K562 (cell line): ENCODE data around the gene TESK1. TPM values are rescaled to one million over a fixed set of nuclear protein-coding genes. Genes with fewer than 3 reads are reported as not detected.

Source experiments
- ATAC-seq: fragments of 200-7000 bp; cut with Tn5 transposase; 3 replicates; pipeline ENCODE4 v1.9.1; 2020; ENCODE audit warnings: moderate library complexity
- BruUV-seq: library from RNA; stranded (reverse); fragments of 400-500 nt; replicated peaks from 2 replicates; lab custom pipeline; 2021; lab: Mats Ljungman, UMichigan
- CTCF ChIA-PET: fragments of 300-600 bp; formaldehyde crosslinking; extraction: SDS; loops from one replicate; lab custom pipeline; 2021; ENCODE audit warnings: low intra/inter-chr PET ratio; lab: Yijun Ruan, JAX
- POLR2A ChIA-PET: fragments of 300-600, 350-650 bp; sonication (Branson Sonifier 250); formaldehyde crosslinking; extraction: SDS; loops from one replicate; lab custom pipeline; 2021; ENCODE audit warnings: antibody characterized with exemption, inconsistent platforms; lab: Yijun Ruan, JAX
- DNase-seq, 4 experiments: peaks; one replicate each; pipeline versions ENCODE4 v3.0.0 to v3.0.0-alpha.2; 2011 to 2018; ENCODE audit warnings: low spot score in 3 of 4, mixed read lengths in 3 of 4; ENCODE audit errors: extremely low read depth in 1 of 4
- FAIRE-seq: peaks from 2 replicates; lab custom pipeline; 2011; peaks lifted over from hg19 to GRCh38; lab: Jason Lieb, UNC
- H2AFZ ChIP-seq: 2 replicates; pipeline ENCODE4 v1.6.0; 2011; ENCODE audit warnings: low read depth, low read length, control low read depth, inconsistent platforms
- H3K27ac ChIP-seq: fragments of 200-600 bp; 3 replicates; pipeline ENCODE4 v1.8.0; 2011; ENCODE audit warnings: low read depth, mild to moderate bottlenecking, control low read depth, inconsistent platforms, low read length, moderate library complexity, mixed read lengths; ENCODE audit errors: extremely low read depth
- H3K27me3 ChIP-seq, 2 experiments: fragments of 300-600 bp in 1 of 2; 2 replicates in 1 of 2; 3 replicates in 1 of 2; pipeline versions ENCODE4 v1.6.0 to v1.8.0; 2011; ENCODE audit warnings: inconsistent platforms in 2 of 2, low read length in 2 of 2, mild to moderate bottlenecking in 1 of 2, mixed read lengths in 1 of 2, moderate library complexity in 1 of 2; ENCODE audit not compliant: control insufficient read depth in 2 of 2, insufficient read depth in 2 of 2
- H3K36me3 ChIP-seq: fragments of 300-600 bp; 3 replicates; pipeline ENCODE4 v1.8.0; 2011; ENCODE audit warnings: mild to moderate bottlenecking, low read length, inconsistent platforms; ENCODE audit not compliant: control insufficient read depth, insufficient read depth
- H3K4me1 ChIP-seq, 2 experiments: fragments of 200-600 bp in 1 of 2; replicated peaks in 1 of 2; 2 replicates in 1 of 2; 3 replicates in 1 of 2; pipeline versions ENCODE4 v1.5.1 to v1.8.0; 2011; ENCODE audit warnings: inconsistent platforms in 2 of 2, low read length in 2 of 2, mild to moderate bottlenecking in 1 of 2, mixed read lengths in 1 of 2, moderate library complexity in 1 of 2; ENCODE audit not compliant: control insufficient read depth in 2 of 2, insufficient read depth in 2 of 2
- H3K4me2 ChIP-seq: 2 replicates; pipeline ENCODE4 v1.6.1; 2011; ENCODE audit warnings: low read length, control low read depth, inconsistent platforms, mixed read lengths; ENCODE audit not compliant: insufficient read depth
- H3K4me3 ChIP-seq: fragments of 200-600 bp; sonication (generic), shearing (Covaris generic); 2 replicates; pipeline ENCODE4 v1.5.1; 2016; ENCODE audit warnings: control low read depth, inconsistent platforms
- H3K79me2 ChIP-seq: fragments of 200-600 bp; 3 replicates; pipeline ENCODE4 v1.8.0; 2011; ENCODE audit warnings: low read length, inconsistent platforms; ENCODE audit not compliant: control insufficient read depth, insufficient read depth
- H3K9ac ChIP-seq, 2 experiments: 2 replicates each; pipeline versions ENCODE4 v1.6.0 to v1.6.1; 2011; ENCODE audit warnings: low read depth in 2 of 2, low read length in 2 of 2, control low read depth in 1 of 2, inconsistent platforms in 1 of 2, mild to moderate bottlenecking in 1 of 2, mixed read lengths in 1 of 2; ENCODE audit not compliant: insufficient read depth in 1 of 2
- H3K9me1 ChIP-seq: one replicate; pipeline ENCODE4 v1.6.0; 2011; ENCODE audit warnings: inconsistent platforms, mild to moderate bottlenecking, low read length, moderate library complexity; ENCODE audit not compliant: control insufficient read depth, insufficient read depth
- H3K9me3 ChIP-seq: replicated peaks from 2 replicates; pipeline ENCODE4 v1.5.1; 2011; ENCODE audit warnings: low read depth, low read length, inconsistent platforms; ENCODE audit not compliant: control insufficient read depth, insufficient read depth
- H4K20me1 ChIP-seq: replicated peaks from 2 replicates; pipeline ENCODE4 v1.6.1; 2011; ENCODE audit warnings: low read length, inconsistent platforms, mixed read lengths; ENCODE audit not compliant: control insufficient read depth, insufficient read depth
- FOSL1 ChIP-seq: fragments of 200-800 bp; sonication (Bioruptor generic); conservative IDR thresholded peaks from 2 replicates; pipeline ENCODE4 v1.6.1; 2016; ENCODE audit warnings: missing genetic modification characterization, missing compliant biosample characterization
- GATAD2B ChIP-seq: fragments of 450-650 bp; IDR thresholded peaks from 2 replicates; pipeline ENCODE4 v1.6.1; 2017; ENCODE audit warnings: mild to moderate bottlenecking, borderline replicate concordance
- KDM1A ChIP-seq, 2 experiments: fragments of 450-650 bp; IDR thresholded peaks; 2 replicates each; pipeline ENCODE4 v1.6.1; 2016; ENCODE audit warnings: mild to moderate bottlenecking in 2 of 2
- MAFF ChIP-seq: IDR thresholded peaks from 2 replicates; pipeline ENCODE4 v1.6.1; 2012; ENCODE audit warnings: low read length, improper control_type of control experiment
- MAFG ChIP-seq: fragments of 450-650 bp; conservative IDR thresholded peaks from 2 replicates; pipeline ENCODE4 v1.6.1; 2016; ENCODE audit warnings: missing genetic modification characterization, missing compliant biosample characterization
- MAFK ChIP-seq: IDR thresholded peaks from 2 replicates; pipeline ENCODE4 v1.6.1; 2011; ENCODE audit warnings: low read length, improper control_type of control experiment
- MCM2 ChIP-seq: fragments of 450-650 bp; IDR thresholded peaks from 2 replicates; pipeline ENCODE4 v1.6.1; 2017; ENCODE audit warnings: low read depth, mild to moderate bottlenecking
- PTTG1 ChIP-seq: fragments of 450-650 bp; IDR thresholded peaks from 2 replicates; pipeline ENCODE4 v1.6.1; 2016; ENCODE audit warnings: low read depth, mild to moderate bottlenecking, missing genetic modification characterization, missing compliant biosample characterization
- ZNF140 ChIP-seq: fragments of 250-450 bp; sonication (Bioruptor Pico); IDR thresholded peaks from 2 replicates; pipeline ENCODE4 v1.8.0; 2021; ENCODE audit warnings: moderate library complexity, mild to moderate bottlenecking, inconsistent platforms
- ZNF146 ChIP-seq: IDR thresholded peaks from one replicate; pipeline ENCODE4 v1.6.1; 2018; ENCODE audit warnings: missing compliant biosample characterization; ENCODE audit not compliant: unreplicated experiment
- ZNF584 ChIP-seq: fragments of 200-800 bp; sonication (Bioruptor generic); IDR thresholded peaks from 2 replicates; pipeline ENCODE4 v1.6.1; 2016; ENCODE audit warnings: low read depth, mild to moderate bottlenecking, missing genetic modification characterization, missing compliant biosample characterization
- WGBS: fragments of 100-300 bp; shearing (Covaris generic); methylation state at CpG from one replicate; pipeline ENCODE4 v1.1.6; 2016; ENCODE audit warnings: low coverage, mixed read lengths; ENCODE audit not compliant: insufficient coverage; ENCODE audit errors: missing lambda C conversion rate; 5-methylcytosine and 5-hydroxymethylcytosine counted together
- in situ Hi-C: fragments of 300-500 bp; cut with MboI; formaldehyde crosslinking; loops from 4 replicates; pipeline ENCODE4 v1.15.0; 2018; ENCODE audit warnings: inconsistent platforms, mixed read lengths
- intact Hi-C: fragments of 100-400 bp; cut with micrococcal nuclease; formaldehyde crosslinking; loops from 2 replicates; pipeline ENCODE4 v1.14.2; 2022
- polyA plus RNA-seq, 8 experiments: library from polyadenylated mRNA; depleted of rRNA in 4 of 8; stranded (reverse) in 5 of 8; unstranded in 3 of 8; fragments of >200 nt; fragmentation: Nextera tagmentation in 2 of 8; fragmentation: Illumina TruSeq in 1 of 8; extraction: Ambion mirVana in 2 of 8; extraction: Trizol in 1 of 8; gene quantifications; 2 replicates each; pipeline versions ENCODE4 v1.2.1 to v1.2.3, GENCODE V29; 2011 to 2014; ENCODE audit warnings: inconsistent platforms in 1 of 8, missing spikeins in 1 of 8
- total RNA-seq, 7 experiments: library from RNA; depleted of rRNA in 6 of 7; stranded (reverse); fragments of >200 nt in 6 of 7; fragmentation: Illumina TruSeq in 2 of 7; extraction: Trizol in 2 of 7; gene quantifications; 2 replicates each; pipeline versions ENCODE4 v1.2.1 to v1.2.3, GENCODE V29; 2011 to 2021; ENCODE audit warnings: low replicate concordance in 1 of 7
- TF ChIP-seq, protein P1 (sequence below): fragments of 450-650 bp; formaldehyde crosslinking; IDR thresholded peaks from 2 replicates; pipeline ENCODE4 v1.4.0; 2020; ENCODE audit warnings: mild to moderate bottlenecking, mixed read lengths

The TESK1 gene
- total and polyA plus RNA-seq, 9 of the 15 experiments (the other 6 are each of a cell fraction or from before 2014, with no cell fraction given) = 0.07 to 10.4 (median 4.1) TPM

DNA sequence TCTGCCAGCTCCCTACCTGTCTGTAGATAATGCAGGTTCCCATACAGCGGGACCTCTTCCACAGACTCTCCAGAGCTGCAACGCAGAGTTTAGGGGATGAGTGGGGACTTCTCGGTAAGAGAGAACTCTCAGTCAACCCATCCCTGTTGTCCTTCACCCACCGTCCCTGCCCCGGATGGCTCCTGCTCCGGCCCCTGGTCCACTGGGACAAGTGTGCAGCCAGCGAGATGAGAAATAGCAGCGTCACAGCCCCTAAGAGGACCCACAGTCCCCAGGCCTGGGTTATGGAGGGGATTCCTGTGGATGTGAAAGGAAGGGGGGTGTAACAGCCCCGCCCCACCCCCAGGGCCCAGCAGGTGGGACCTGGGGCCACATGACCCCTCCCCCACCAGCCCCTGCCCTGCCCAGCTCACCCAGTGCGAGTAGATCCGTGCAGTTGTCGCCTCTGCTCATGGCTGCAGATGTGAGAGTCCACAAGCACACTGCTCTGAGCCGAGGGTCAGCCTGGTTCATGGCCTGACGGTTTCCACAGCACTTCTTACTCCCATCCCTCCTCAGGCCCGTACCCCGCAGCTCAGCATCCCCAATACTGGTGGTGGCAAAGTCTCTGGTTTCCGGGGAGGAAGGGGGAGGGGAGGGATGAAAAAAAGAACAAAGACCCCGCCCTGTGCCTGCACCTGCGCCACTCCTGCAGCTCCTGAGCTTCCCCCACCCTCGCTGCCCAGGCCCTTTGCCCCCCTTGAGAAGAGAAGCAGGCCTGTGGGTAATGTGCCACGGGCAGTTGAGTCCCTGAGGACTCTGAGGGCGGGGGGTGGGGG is 45.5 kb downstream of the TESK1 start, which contains the start of gene SIT1:
SIT1 (minus strand) TSS at position 591 of the 818 bp plus-strand sequence; CDS start at position 513, 78 bp downstream.
- Histone ChIP-seq H3K9ac (peak within 1 kb of the TSS in 1 of 2 experiments; percentile 78; a peak in 2 of 4 replicates), H3K27ac (no peak within 1 kb of the TSS), H3K9me1 (no peaks in the 10 kb centered on the region), H3K4me2 (no peak within 1 kb of the TSS), H2AFZ (peak within 1 kb of the TSS; percentile 55; the same call in 1 of the 2 replicates), H3K27me3 (no peaks in the 10 kb centered on the region), H3K4me3 (no peak within 1 kb of the TSS), H3K36me3 (no peaks in the 10 kb centered on the region), H4K20me1 (no peaks in the 10 kb centered on the region), H3K9me3 (no peaks in the 10 kb centered on the region), H3K4me1 (peaks cover 31 to 32% of the 10 kb centered on the region in 2 experiments), H3K79me2 (no peaks in the 10 kb centered on the region)
- intact Hi-C loops = no loop called here
- ATAC-seq = no peak
- in situ Hi-C loops = no loop called here
- TF ChIP-seq ZNF140 (CRISPR knock-in tag) = no peak
- POLR2A ChIA-PET = interaction anchor here (0.6 to 0.7 kb wide), 3 partner anchors 86 to 1351 kb away, joined by 3 read pairs; no protein-coding TSS in a partner anchor
- no peak for DNase-seq
- CTCF ChIA-PET = no interaction called here
- no peak for FAIRE-seq
- BruUV-seq = no TSS peak
- WGBS = 60% methylated on average over 11 of the region's 22 CpGs

DNA sequence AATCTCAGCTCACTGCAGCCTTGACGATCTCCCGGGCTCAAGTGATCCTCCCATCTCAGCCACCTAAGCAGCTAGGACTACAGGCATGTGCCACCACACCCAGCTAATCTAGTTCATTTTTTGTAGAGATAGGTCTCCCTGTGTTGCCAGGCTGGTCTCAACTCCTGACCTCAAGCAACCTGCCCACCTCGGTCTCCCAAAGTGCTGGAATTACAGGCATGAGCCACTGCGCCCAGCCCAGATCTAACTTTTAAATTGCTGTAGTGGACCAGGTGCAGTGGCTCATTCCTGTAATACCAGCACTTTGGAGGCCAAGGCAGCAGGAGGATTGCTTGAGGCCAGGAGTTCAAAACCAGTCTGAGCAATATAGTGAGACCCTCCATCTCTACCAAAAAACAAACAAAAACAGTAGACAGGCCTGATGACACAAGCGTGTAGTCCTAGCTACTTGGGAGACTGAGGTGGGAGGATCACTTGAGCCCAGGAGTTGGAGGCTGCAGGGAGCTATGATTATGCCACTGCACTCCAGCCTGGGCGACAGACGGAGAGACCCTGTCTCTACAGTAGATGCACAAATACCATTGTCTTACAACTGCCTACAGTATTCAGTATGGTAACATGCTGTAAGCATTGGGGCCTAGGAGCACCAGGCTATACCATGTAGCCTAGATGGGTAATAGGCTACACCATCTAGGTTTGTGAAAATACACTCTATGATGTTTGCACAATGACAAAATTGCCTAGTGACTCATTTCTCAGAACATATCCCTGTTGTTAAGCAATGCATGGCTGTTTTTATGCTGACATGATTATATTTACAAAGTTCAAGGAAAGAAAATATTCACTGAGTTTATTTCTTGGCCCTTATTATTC is 47.1 kb downstream of the TESK1 start:
- Histone ChIP-seq H4K20me1 (no peaks in the 10 kb centered on the region), H3K27ac (no peak overlapping the region), H3K27me3 (no peaks in the 10 kb centered on the region), H2AFZ (no peak overlapping the region), H3K4me1 (peaks cover 24 to 34% of the 10 kb centered on the region in 2 experiments), H3K4me2 (no peak overlapping the region), H3K4me3 (no peak overlapping the region), H3K9me3 (no peaks in the 10 kb centered on the region), H3K9ac (no peak overlapping the region), H3K9me1 (no peaks in the 10 kb centered on the region), H3K79me2 (no peaks in the 10 kb centered on the region), H3K36me3 (no peaks in the 10 kb centered on the region)
- FAIRE-seq (no peak), ATAC-seq (no peak), DNase-seq (no peak)
- CTCF ChIA-PET = no interaction called here
- BruUV-seq = no TSS peak
- intact Hi-C loops = no loop called here
- POLR2A ChIA-PET = interaction anchor here (0.6 to 0.7 kb wide), 3 partner anchors 13 to 807 kb away, joined by 3 read pairs; no protein-coding TSS in a partner anchor
- 54% methylated on average over 5 of the region's 7 CpGs for WGBS
- in situ Hi-C loops = no loop called here
- TF ChIP-seq MAFG = peak; percentile 47
- no peak for TF ChIP-seq ZNF584
- TF ChIP-seq, protein P1, sequence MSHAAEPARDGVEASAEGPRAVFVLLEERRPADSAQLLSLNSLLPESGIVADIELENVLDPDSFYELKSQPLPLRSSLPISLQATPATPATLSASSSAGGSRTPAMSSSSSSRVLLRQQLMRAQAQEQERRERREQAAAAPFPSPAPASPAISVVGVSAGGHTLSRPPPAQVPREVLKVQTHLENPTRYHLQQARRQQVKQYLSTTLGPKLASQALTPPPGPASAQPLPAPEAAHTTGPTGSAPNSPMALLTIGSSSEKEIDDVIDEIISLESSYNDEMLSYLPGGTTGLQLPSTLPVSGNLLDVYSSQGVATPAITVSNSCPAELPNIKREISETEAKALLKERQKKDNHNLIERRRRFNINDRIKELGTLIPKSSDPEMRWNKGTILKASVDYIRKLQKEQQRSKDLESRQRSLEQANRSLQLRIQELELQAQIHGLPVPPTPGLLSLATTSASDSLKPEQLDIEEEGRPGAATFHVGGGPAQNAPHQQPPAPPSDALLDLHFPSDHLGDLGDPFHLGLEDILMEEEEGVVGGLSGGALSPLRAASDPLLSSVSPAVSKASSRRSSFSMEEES (CRISPR knock-in tag) = no peak
- no peak for TF ChIP-seq GATAD2B
- no peak for TF ChIP-seq KDM1A (IDR thresholded peaks at IDR 0.05)
- TF ChIP-seq MCM2 = no peak
- peak; percentile 55; the same call in 1 of the 2 replicates for TF ChIP-seq MAFK
- peak; percentile 52; the same call in 1 of the 2 replicates for TF ChIP-seq MAFF
- TF ChIP-seq FOSL1 (tag) = peak; percentile 43
- TF ChIP-seq ZNF146 (CRISPR knock-in tag) = no peak
- TF ChIP-seq PTTG1 (tag) = no peak
